AG04450 (cell line): ENCODE results near the gene REV3L. TPM values are rescaled to one million over a fixed set of nuclear protein-coding genes. Genes with fewer than 3 reads are reported as not detected.

ENCODE experiments used
- CTCF ChIA-PET: fragments of 300-600, 350-600 bp; formaldehyde crosslinking; extraction: SDS; loops from one replicate; lab custom pipeline; 2022; ENCODE audit warnings: antibody characterized with exemption, inconsistent platforms; lab: Charles Lee
- POLR2A ChIA-PET: fragments of 350-600 bp; formaldehyde crosslinking; extraction: SDS; loops from one replicate; lab custom pipeline; 2021; ENCODE audit warnings: antibody characterized with exemption, inconsistent platforms; lab: Yijun Ruan, JAX
- DNase-seq: peaks from one replicate; pipeline ENCODE4 v3.0.0-alpha.2; 2011; ENCODE audit warnings: low read depth, low spot score
- H3K27ac ChIP-seq: one replicate; pipeline ENCODE4 v1.5.1; 2012; ENCODE audit warnings: low read depth, low read length, control low read depth
- H3K27me3 ChIP-seq: one replicate; pipeline ENCODE4 v1.6.0; 2012; ENCODE audit warnings: low read length; ENCODE audit not compliant: control insufficient read depth, insufficient read depth
- H3K4me3 ChIP-seq: 2 replicates; pipeline ENCODE4 v1.5.1; 2011; ENCODE audit warnings: mild to moderate bottlenecking, low read depth, low read length, control low read depth
- H3K9me3 ChIP-seq: 2 replicates; pipeline ENCODE4 v1.5.1; 2012; ENCODE audit warnings: low read length; ENCODE audit not compliant: control insufficient read depth, insufficient read depth
- polyA plus RNA-seq: library from polyadenylated mRNA; depleted of rRNA; stranded (reverse); fragments of >200 nt; gene quantifications from 2 replicates; pipeline ENCODE4 v1.2.3, GENCODE V29; 2011
- TF ChIP-seq, protein P1 (sequence below): IDR thresholded peaks from 2 replicates; pipeline ENCODE4 v1.5.1; 2011; ENCODE audit warnings: low read depth, low read length, control low read depth, inconsistent platforms

REV3L gene
- polyA plus RNA-seq, 1 experiment = 38.4 TPM

DNA sequence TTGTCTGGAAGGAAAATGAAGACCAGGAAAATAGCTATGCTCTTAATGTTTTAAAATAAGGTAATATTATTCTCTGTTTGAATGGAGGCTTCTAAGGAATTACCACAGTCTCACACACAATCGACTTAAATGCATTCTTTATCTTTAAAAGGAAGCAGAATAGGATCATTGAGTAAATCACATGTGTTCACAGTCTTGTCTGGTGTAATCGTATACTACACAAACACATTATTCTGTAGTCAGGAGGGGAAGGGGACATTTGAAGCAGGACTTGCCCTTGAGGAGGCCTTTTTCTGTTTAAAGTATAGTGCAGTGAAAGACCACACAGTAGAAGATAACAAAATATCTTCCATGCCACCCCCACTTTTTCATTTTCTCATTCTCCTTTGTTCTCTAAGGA, 20.6 kb upstream of the REV3L start:
- H3K27ac ChIP-seq = no peak overlapping the region
- ChIA-PET CTCF (interaction anchor here (1.0 kb wide), 1 partner anchor 18 kb away, joined by 3 read pairs; no protein-coding TSS in a partner anchor), POLR2A (no interaction called here)
- no peaks in the 10 kb centered on the region for H3K27me3 ChIP-seq
- no peak for DNase-seq
- no peaks in the 10 kb centered on the region for H3K9me3 ChIP-seq
- TF ChIP-seq, protein P1, sequence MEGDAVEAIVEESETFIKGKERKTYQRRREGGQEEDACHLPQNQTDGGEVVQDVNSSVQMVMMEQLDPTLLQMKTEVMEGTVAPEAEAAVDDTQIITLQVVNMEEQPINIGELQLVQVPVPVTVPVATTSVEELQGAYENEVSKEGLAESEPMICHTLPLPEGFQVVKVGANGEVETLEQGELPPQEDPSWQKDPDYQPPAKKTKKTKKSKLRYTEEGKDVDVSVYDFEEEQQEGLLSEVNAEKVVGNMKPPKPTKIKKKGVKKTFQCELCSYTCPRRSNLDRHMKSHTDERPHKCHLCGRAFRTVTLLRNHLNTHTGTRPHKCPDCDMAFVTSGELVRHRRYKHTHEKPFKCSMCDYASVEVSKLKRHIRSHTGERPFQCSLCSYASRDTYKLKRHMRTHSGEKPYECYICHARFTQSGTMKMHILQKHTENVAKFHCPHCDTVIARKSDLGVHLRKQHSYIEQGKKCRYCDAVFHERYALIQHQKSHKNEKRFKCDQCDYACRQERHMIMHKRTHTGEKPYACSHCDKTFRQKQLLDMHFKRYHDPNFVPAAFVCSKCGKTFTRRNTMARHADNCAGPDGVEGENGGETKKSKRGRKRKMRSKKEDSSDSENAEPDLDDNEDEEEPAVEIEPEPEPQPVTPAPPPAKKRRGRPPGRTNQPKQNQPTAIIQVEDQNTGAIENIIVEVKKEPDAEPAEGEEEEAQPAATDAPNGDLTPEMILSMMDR = no peak
- no peak overlapping the region for H3K4me3 ChIP-seq

DNA sequence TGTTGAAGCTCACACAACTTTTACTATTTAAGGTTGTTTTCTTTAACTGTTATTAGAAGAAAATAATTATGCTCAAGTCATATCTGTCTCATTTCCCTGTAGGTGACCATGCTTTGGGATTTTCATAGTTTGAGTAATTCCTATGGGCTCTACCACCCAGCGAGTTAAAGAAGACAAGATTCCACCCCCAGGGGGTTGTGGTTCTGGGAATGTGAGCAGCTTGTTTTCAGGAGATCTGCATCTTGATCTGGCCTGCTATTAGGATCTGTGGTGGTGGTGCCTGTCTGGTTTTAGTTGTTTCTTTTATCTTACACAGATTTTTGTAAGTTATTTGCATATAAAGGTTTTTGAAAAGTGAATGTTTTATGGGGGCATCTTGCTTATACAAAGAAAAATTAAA, 20.2 kb upstream of the REV3L start:
- TF ChIP-seq, protein P1 = no peak
- POLR2A ChIA-PET = no interaction called here

DNA sequence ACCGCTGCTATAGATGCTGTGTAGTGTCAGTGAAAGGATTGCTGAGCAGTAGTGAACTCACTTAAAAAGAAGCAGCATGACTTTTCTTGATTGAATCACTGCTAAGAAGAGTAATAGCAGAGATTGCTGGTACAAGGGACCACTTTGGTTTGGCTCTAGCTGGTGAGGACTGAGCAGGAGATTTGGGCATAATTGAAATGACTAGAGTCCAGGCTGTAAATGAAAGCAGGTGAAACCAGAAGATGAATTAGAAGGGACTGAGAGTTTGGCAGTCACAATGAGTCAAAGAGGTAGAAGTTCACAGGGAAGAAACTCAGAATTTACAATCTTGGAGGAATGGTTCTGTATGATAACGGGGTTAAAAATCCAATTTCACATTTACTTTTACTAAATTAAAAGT, 19.1 kb upstream of the REV3L start:
- no peak for DNase-seq
- ChIA-PET CTCF (no interaction called here), POLR2A (no interaction called here)
- H3K27me3 ChIP-seq = no peaks in the 10 kb centered on the region
- H3K9me3 ChIP-seq = no peaks in the 10 kb centered on the region
- TF ChIP-seq, protein P1 = no peak
- no peak overlapping the region for H3K27ac ChIP-seq
- no peak overlapping the region for H3K4me3 ChIP-seq

More for the DNA sequence above, 20.2 kb upstream of the REV3L start:
- CTCF ChIA-PET = interaction anchor here (1.0 kb wide), 1 partner anchor 18 kb away, joined by 3 read pairs; no protein-coding TSS in a partner anchor
- Histone ChIP-seq H3K9me3 (no peaks in the 10 kb centered on the region), H3K27me3 (no peaks in the 10 kb centered on the region), H3K4me3 (no peak overlapping the region), H3K27ac (no peak overlapping the region)
- DNase-seq = no peak

DNA sequence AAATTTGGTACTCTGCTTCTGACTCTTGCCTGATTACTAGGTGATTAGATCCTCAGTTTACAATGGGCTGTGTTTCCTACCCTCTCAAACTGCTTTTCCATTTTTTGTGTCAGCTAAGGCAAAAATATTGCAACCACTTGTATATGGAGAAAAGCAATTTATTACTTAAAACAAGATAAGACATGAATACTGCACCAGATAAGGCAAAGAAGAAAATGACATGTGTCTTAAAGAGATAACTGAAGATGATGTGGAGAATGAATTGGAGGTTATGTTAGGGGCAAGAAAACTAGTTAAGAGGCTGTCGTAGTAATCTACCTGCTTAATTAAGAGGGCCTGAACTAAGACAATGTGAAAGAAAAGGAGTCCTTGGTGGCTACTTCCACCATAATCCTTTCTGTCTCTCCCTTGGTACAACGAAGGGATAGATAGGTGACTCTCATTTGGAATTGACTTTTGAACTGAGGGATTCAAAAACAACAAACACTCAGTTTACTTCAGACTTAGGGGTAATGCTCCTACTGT, 16.3 kb upstream of the REV3L start:
- H3K9me3 ChIP-seq = no peaks in the 10 kb centered on the region
- no peak overlapping the region for H3K4me3 ChIP-seq
- POLR2A ChIA-PET = interaction anchor here (1.2 kb wide), 1 partner anchor 10 kb away, joined by 3 read pairs; no protein-coding TSS in a partner anchor
- no peak for DNase-seq
- H3K27ac ChIP-seq = no peak overlapping the region
- TF ChIP-seq, protein P1 = no peak
- CTCF ChIA-PET = interaction anchor here (1.0 kb wide), 1 partner anchor 488 kb away, joined by 3 read pairs; no protein-coding TSS in a partner anchor
- no peaks in the 10 kb centered on the region for H3K27me3 ChIP-seq

DNA sequence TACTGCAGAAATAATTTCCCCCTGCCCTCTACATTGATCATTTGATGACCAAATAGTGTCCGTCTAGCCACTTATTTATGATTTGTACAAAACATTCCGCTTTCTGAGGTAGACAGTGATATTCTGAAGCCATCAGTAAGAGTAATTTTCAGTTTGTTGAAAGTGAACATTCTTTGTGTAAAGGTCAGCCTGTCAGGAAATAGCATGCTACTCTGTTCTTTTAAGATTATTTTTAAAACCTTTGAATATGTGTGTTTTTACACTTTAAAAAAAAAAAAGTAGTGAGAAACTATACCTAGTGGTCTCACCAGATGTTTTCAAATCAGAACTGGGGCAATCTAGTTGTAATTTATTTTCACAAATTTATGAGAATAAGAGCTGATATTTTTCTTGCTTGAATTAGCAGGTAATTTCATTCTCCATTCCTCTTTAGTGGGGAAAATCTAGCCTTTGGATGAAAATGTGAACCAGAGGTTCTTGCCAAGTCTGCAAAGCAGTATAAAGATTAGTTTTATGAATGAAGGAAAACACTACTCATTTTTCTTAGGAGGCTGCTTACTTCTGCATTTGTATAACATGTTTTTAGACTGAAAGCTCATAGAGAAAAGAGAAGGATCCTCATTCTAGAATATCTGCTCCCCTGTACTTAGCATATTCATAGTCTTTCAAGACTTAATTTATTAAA, 12.1 kb upstream of the REV3L start:
- DNase-seq = no peak
- H3K4me3 ChIP-seq = no peak overlapping the region
- ChIA-PET POLR2A (no interaction called here), CTCF (no interaction called here)
- TF ChIP-seq, protein P1 = no peak
- H3K27me3 ChIP-seq = no peaks in the 10 kb centered on the region
- H3K9me3 ChIP-seq = no peaks in the 10 kb centered on the region
- no peak overlapping the region for H3K27ac ChIP-seq
